Stimulated activated CD8-positive, alpha-beta memory T cell treated with anti-CD3 and anti-CD28 coated beads, Interleukin-4, amount 100 ng/mL, for 24 hours (primary cell): Measurements from ENCODE around the gene BCL7B.
"Not testable (repeated sequence)": the region's sequence is repeated elsewhere in the genome, so short reads cannot be mapped to it uniquely, and the experiment has no call there.

ENCODE experiments used
- DNase-seq: peaks from one replicate; pipeline ENCODE4 v3.0.0-alpha.2; 2020; ENCODE audit warnings: low read depth

The BCL7B gene

DNA sequence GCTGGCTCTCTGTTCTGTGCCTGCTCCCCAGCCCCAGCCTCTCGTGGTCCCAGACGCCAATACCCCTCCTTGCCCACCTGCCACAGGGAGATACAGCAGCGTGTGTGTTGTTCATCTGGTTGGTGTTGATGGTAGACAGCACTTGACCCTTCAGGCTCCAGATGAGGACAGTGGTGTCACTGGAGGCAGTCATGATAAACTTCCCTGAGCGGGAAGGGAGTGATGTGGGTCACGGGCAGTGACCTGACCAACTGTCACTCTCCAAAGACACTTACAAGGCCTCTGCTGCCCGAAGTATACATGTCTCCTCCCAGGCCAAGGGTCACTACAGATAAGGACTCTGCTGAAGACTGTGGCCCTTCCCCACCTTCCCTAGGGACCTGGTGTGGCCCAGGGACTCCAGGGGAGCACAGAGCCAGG lies 15.3 kb upstream of the BCL7B start:
- no peak for DNase-seq

DNA sequence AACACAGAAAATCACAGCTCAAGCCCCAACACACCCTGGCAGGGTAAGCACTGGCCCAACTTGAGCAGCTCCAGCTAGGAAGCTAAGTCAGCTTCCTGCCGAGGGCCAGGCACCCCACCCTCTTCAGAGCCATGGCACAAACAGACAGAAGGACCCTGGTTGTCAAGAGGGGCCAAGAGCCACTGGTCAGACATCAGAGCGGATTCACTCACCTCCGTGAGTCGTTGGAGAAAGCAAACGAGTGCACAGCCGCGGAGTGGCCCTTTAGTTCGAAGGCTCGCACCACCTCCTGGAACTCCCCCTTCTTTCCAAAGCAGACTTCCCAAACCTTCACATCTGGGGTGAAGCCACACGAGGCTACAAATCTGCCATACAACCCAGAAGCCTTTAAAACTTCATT lies 13.5 kb upstream of the BCL7B start:
- DNase-seq: no peak

DNA sequence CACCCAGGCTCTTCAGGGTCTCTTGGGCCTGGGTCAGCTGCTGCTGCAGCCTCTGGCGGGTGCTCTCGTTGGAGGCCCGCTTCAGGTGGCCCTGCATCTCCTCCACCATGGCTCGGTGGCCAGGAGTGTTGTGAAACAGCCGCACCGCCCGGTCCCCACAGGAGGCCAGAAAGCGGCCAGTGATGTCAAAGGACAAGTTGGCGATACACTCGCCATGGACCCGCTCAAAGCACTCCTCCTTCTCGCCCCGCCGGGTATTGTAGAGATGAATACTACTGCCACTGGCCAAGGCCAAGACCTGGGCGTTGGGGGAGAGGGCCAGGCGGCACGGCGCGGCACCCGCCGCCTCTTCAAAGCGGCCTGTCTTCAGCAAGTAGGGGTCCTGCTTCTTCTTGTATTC lies 13.0 kb upstream of the BCL7B start:
- no peak for DNase-seq

DNA sequence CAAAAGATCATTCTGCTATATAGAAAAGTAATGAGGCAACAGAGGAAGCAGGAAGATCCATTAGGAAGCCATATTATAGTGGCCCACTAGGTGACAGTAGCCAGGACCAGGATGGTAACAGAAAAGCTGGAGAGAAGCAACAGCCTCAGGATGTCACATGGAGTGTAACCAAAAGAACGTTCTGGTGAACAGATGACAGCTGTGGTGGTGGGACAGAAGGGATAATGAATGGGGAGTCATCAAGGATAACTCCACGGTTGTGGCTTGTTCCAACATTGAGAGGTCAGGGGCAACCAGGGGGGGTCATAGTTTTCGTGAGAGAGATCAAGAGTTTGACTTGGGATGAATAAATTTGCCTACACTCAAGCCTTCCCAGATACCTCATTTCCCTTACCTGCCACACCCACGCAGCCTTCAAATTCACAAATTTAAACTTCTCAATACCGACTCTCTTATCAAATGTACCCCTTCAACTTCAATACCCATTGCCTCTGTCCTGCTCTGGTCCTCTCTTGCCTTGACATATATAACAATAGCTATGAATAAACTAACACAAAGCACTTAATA lies 11.6 kb upstream of the BCL7B start:
- DNase-seq: no peak

DNA sequence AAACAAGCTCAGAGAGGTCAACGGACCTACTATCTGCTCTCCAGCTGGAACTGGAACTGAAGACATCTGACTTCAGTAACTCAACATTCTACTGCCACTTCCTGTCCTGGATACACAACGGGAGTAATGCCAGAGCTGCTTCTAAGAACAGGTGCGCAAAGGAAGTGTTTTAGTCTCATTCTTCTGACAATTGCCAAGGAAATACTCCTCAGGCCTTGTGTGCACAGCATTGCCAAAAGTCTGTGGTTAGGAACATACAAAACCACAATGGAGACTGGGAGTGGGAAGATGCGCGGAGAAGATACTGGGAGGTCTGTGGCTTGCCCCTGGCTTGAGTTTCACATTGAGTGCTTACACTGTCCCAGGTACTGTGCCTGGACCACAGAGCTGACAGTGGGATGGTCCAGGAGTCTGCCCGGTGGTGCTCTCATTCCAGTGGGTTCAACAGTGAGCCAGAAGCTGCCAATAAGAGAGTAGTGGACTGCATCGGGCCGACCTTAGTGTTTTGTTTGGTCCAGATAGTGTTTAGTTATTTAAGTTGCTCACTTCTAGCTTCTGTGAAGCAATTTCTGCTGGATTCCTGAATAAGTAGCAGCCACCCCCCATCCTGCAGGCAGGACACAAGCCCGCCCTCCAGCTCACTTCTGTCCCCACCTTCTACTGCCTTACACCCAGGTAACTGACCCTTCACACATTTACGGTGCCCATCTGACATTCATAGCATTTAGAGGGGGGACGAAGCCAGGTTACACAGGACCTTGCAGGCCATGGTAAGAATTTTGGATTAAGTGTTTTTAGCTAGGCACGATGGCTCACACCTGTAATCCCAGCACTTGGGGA lies 10.6 kb upstream of the BCL7B start:
- DNase-seq: no peak

DNA sequence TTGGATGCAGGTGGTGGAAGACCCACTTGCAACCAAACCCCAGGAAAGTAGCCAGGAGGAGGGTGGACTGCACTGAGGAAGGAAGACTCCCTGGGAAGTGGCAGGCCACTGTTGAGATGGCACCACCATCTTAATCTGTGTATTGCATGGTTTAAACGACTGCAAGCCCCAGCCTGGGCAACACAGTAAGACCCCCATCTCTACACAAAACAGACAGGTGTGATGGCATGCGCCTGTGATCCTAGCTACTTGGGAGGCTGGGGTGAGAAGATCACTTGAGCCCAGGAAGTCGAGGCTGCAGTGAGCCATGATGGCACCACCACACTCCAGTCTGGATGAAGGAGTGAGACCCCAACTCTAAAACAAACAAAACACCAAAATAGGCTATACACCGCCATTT lies 9.7 kb upstream of the BCL7B start:
- DNase-seq: no peak

DNA sequence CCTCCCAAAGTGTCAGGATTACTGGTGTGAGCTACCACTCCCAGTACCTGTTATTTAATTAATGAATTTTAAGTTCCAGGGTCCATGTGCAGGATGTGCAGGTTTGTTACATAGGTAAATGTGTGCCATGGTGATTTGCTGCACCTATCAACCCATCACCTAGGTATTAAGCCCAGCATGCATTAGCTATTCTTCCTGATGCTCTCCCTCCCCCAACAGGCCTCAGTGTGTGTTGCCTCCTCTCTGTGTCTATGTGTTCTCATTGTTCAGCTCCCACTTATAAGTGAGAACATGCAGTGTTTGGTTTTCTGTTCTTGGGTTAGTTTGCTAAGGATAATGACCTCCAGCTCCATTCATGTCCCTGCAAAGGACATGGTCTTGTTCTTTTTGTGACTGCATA lies 8.9 kb upstream of the BCL7B start:
- not testable (repeated sequence) for DNase-seq

DNA sequence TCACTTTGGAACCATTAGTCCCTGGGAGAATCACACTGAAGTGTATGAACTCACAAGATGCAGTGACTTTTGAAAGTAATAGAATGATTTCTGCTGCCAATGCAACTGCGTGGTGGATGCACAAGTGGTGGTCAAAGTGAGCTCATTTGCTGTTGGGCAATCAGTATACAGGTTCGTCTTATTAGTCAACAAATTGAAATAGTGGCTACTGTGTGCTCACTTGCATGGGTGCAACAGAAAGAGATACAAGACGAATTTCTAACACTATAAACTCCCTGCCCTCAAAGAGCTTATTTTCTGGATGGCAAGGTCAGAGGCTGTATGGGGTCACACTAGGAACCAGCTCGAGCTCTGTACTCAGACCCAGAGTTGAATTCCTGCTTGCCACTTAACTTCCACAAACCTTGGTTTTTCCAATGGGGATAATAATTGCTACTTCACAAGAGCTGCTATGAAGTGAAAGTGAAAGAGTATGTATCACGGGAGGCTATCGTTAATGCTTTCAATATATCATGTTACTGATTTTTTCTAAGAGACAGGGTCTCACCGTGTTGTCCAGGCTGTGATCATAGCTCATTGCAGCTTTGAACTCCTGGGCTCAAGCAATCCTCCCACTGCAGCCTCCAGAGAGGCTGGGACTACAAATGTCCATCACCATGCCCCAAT lies 8.3 kb upstream of the BCL7B start:
- DNase-seq: no peak

DNA sequence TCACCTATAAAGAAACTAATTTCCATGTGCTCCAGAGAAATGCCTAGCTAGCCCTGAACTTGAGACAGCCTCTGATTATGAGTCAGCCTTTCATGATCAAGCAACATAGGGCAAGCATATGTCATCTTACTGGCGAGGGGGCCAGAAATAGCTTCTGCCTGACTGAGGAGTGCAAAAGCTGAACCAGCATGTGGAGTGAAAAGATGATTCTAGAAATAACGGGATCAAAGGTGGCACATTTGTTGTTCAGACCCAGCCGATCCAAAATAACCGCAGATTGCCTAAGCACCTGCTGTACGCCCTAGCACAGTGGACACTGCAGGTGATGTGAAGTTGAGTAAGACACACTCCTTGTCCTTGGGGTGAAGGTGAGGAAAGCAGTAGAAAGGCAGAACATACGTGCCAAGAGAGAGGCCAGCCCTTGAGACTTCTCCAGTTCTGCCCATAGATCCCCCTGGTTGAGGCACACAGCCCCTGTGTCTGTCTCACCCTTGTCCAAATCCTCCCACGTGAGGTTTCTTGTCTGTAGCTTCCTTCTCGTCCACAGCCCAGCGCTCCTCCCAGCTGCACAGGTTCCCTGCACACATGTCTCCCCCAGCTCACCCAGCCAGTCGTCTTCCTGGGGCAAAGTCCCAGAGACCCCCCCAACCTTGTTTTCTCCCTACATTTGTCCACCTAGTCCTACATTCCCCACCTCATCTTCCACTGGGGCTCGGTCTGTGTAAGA lies 2.8 kb upstream of the BCL7B start:
- no peak for DNase-seq

DNA sequence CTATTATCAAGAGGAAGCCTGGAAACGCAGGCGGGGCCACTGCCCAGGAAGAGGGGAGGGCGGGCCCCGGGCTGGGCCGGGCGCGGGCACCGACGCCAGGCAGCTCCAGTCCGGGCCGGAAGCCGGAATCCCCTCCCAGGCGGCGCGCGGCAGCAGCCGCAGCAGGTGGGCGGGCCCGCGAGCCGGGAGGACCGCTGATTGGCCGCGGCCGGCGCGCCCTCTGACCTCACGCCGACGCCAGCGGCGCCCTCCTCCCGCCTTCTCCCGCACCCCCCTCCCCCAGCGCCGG lies 438 bp downstream of the BCL7B start:
- DNase-seq: peak; percentile 91

DNA sequence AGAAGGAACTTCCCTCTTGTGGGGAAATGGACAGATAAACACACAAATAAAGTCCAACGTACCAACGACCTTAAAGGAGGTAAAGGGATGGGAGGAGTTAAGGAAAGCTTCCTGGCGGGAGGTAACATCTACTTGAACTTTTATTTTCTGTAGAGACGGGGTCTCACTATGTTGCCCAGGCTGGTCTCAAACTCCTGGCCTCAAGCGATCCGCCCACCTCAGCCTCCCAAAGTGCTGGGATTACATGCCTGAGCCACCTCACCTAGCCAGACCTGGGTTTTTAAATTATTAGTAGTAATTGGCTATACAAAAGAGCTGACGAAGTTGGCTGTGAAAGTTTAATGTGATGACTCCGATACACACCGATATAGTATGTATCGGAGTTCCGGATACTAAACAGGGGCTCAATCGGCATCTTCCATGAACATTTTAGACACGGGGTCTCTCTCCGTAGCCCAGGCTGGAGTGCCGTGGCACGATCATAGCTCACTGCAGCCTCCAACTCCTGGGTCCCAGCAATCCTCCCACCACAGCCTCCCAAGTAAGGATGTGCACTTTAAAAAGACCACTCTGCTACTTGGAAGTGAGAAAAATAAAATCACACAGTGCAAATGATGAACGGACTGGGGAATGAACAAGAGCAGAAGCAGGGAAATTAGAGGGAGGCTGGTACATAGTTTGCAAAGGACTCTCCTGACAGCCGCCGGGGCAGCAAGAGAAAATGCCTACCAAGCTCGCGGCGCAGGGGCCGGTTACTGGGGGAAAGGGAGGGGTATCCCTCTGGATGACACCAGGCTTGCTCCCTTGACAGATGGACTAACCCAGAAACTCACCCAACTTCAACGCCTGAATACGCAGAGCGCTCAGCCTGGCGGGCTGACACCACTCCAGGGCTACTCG lies 1.0 kb downstream of the BCL7B start:
- DNase-seq: no peak

DNA sequence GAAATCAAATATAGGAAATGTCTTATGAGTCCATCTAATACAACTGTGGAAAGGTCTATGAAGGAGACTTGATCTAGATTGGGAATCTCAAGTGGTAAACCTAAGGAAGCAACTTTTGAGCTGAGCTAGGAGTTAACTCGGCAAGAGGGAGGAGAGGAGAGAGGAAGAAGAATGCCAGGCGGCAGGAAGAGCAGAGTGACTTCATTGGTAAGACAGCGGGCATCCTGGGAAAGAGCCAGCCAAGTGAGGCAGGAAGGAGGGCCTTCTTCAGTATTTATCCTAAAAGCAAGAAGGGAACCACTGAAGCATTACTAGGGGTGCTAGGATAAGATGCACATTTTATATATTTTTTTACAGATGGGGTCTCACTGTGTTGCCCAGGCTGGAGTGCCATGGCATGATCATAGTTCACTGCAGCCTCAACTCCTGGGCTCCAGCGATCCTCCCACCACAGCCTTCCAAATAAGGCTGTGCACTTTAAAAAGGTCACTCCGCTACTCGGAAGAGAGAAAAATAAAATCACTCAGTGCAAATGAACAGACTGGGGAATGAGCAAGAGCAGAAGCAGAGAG lies 2.0 kb downstream of the BCL7B start:
- no peak for DNase-seq

DNA sequence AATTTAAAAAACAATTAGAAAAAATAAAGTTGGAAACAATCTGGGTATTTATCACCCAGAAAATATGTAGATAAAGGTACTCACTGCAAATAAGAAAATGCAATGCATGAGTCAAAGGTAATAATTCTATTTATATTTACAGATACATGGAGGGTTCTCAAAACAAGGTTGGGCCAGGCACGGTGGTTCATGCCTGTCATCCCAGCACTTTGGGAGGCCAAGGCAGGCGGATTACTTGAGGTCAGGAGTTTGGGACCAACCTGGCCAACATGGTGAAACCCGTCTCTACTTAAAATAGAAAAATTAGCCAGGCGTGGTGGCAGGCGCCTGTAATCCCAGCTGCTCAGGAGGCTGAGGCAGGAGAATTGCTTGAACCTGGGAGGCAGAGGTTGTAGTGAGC lies 7.4 kb downstream of the BCL7B start:
- DNase-seq: not testable (repeated sequence)

DNA sequence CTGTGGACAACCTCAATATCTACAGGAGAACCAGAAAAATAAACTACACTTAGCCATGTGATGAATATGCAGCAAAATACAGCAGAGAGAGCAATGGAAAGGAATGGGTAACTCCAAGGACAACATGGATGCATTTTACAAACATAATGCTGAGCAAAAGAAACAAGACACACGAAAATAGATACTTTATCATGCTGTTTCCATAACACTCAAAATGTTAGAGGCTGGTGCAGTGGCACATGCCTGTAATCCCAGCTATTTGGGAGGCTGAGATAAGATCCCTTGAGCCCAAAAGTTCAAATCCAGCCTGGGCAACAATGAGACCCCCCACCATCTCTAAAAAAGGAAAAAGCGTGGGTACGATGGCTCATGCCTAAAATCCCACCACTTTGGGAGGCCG lies 8.3 kb downstream of the BCL7B start:
- DNase-seq: no peak

DNA sequence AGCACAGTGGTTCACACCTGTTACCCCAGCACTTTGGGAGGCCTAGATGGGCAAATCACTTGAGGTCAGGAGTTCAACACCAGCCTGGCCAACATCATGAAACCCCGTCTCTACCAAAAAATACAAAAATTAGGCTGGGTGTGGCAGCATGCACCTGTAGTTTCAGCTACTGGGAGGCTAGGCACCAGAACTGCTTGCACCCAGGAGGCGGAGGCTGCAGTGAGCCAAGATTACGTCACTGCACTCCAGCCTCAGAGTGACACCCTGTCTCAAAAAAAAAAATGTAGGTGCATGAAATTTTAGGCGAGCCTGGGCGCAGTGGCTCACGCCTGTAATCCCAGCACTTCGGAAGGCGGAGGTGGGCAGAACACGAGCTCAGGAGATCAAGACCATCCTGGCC lies 9.6 kb downstream of the BCL7B start:
- DNase-seq: no peak

DNA sequence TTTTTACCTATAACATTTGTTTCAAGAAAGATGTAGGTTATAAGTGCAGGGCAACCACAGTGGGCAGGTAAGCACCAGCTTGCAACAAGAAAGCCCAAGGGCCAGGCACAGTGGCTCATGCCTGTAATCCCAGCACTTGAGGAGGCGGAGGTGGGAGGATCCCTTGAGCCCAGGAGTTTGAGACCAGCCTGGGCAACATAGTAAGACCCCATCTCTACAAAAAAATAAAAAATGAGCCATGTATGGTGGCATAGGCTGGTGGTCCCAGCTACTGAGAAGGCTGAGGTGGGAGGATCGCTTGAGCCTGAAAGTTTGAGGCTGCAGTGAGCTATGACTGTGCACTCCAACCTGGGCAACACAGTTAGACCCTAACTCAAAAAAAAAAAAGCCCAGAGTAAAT lies 12.8 kb downstream of the BCL7B start:
- no peak for DNase-seq

DNA sequence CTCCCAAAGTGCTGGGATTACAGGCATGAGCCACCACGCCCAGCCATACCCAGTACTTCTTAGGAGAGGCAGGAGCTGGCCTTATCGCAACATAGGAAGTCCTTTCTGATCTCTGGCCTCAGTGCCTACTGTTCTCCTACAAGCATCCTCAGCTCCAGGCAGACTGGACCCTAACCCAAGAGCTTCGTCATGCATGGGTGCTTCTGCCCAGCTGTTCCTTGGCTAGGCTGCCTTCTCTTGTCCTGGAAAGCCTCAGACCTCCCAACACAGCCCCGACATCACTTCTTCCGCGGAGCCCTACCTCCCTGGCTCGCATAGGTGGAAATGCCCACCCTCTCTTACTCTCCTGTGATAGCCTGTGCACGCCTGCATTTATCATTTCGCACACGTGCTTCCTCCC lies 15.8 kb downstream of the BCL7B start:
- no peak for DNase-seq

DNA sequence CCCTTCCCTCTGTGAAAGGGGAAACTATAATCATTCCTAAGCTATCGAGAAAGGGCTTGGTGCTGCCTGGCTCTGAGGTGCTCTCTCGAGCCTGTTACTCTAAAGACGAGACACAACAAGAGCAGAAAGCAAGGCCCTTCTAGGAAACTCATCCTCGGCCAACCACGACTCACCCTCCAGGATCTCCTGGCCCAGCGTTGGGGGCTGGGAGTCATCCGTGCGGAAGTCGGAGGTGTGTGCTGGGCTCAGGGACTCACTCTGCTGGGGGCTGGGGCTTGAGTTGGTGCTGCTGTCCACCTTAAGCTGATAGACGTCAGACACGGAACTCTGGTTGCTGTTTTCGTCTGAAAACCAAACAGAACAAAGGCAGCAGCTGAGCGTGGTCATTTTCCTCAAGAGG lies 17.8 kb downstream of the BCL7B start:
- DNase-seq: no peak

DNA sequence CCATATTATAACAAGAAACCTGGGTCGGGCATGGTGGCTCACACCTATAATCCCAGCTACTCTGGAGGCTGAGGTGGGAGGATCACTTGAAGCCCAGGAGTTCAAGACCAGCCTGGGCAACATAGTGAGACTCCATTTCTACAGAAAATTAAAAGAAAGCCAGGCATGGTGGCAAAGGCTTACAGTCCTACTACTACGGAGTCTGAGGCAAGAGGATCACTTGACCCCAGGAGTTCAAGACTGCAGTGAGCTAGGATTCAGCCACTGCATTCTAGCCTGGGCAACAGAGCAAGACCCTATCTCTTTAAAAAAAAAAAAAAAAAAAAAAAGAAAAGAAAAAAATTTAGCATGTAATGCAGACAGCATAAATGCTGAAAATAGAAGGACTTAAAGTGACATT lies 19.0 kb downstream of the BCL7B start:
- DNase-seq: not testable (repeated sequence)

DNA sequence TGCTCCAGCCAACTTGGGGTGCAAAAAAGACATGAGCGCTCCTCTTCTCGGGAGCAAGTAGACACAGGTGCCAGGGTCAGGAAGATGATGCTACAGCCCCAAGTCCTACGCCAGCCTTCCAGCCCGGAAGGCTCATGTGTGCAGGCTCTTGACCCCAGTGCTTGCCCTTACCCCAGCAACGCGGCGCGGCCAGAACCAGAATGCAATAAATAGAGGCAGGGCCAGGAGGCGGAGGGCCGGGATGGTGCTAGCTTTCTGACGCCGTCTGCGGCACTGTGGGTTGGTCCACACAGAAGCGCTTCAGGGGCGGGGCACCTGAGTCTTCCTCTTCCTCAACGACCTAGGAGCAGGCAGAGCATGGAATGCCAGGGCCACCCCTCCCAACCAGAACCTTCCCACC lies 20.4 kb downstream of the BCL7B start:
- no peak for DNase-seq

DNA sequence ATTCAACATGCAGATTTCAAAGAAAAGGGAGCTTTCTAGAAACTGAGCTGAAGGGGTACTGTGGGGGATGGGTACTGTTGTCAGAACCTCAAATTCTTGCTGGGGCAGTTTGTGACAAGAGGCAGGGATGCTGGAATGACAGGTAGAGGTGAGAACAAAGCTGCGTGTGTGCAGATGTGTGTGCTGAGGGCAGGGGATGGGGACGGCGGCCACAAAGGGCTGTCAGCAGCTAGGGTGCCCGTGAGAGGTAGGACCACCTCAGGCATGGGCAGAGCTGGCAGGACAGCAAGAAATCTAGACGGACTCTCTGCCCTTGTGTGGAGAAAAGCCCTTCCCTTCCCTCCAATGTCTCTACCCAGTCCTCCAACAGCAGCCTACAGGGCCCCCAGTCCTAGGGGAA lies 21.0 kb downstream of the BCL7B start:
- no peak for DNase-seq

DNA sequence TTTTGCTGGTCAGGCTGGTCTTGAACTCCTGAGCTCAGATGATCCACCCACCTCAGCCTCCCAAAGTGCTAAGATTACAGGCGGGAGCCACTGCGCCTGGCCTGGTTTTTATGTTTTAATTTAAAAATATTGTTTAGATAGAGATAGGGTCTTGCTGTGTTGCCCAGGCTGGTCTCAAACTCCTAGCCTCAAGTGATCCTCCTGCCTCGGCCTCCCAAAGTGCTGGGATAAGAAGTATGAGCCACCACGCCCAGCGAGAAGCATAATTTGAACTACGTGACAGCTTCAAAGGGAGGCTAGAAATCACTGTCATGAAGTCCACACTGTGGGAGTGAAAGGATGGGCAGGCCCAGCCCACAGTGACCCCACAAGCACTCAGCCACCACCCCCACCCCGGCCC lies 21.6 kb downstream of the BCL7B start:
- DNase-seq: not testable (repeated sequence)
